Urothelium cell line (cell line): ENCODE measurements around the gene CPXM1.
A peak's percentile ranks its signal among the peaks of the same experiment; 100 is the strongest.
"Not testable (repeated sequence)": the region's sequence is repeated elsewhere in the genome, so short reads cannot be mapped to it uniquely, and the experiment has no call there.

ENCODE experiments used
- DNase-seq: peaks from one replicate; pipeline ENCODE4 v3.0.0; 2011; ENCODE audit warnings: low spot score, mixed read lengths
- FAIRE-seq: peaks from 2 replicates; lab custom pipeline; 2011; peaks lifted over from hg19 to GRCh38; lab: Jason Lieb, UNC

Gene CPXM1

DNA sequence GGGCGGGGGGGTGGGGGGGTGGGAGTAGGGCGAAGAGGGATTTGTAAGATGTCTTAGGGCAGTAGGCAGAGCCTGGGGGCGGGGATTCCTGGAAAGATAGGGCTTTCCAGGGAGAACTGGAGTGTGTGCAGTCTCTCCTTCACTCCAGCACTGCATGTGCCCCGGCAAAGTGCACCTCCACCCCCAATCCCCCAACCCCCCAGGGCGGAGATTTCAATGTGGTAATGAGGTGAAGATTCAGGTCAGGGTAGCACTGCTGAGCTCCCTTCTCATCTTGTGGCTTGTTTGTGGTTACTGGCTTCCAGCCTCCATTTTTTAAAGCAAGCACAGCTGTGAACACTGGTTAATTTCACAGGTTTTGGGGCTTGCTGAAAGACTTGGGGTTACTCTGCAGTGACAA is 21.6 kb upstream of the CPXM1 start:
- DNase-seq (peak; percentile 27), FAIRE-seq (no peak)

DNA sequence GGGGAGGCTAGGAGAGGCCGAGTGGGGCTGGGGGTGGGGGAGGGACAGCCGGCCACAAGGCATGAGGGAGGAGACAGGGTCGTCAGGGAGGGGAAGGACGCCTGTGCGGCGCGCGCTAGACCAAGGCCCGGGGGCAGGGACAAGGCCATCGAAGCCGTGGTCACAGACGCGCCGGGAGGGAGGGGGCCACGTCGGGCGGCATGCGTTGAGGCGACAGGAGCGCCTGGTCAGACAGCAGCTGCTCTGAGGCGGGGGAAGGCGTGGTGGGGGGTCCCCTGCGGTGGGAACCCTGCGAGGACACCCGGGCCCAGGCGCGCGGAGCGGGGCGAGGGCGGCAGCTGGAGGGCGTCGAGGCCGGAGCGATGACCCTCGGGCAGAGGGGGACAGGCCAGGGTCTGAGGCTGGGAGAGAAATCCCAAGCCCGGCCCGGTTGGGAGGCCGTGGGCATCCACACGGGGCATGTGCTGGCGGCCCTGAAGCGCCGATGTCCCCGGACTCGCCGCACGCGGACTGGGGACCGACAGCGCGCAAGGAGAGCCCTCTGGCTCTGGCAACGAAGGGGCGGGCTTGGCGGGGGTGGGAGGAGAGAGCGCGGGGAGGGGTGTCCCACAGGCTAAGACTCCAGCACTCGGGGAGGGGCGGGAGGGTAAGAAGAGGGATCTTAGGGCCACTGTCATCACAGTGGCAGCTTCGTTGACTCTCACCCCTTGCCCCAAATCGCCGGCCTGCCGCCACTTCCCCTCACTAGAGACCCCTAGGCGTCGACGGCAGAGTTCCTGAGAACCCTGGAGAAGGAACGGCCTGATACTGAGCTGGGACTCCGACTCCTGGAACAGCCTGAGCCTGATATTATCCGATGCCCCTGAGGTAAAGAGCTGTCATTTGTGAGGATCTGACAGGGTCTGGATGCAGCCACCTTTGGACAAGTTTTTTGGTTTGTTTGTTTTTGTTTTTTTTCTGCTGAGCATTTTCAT is 20.8 kb upstream of the CPXM1 start:
- no peak for FAIRE-seq
- DNase-seq, result no peak

DNA sequence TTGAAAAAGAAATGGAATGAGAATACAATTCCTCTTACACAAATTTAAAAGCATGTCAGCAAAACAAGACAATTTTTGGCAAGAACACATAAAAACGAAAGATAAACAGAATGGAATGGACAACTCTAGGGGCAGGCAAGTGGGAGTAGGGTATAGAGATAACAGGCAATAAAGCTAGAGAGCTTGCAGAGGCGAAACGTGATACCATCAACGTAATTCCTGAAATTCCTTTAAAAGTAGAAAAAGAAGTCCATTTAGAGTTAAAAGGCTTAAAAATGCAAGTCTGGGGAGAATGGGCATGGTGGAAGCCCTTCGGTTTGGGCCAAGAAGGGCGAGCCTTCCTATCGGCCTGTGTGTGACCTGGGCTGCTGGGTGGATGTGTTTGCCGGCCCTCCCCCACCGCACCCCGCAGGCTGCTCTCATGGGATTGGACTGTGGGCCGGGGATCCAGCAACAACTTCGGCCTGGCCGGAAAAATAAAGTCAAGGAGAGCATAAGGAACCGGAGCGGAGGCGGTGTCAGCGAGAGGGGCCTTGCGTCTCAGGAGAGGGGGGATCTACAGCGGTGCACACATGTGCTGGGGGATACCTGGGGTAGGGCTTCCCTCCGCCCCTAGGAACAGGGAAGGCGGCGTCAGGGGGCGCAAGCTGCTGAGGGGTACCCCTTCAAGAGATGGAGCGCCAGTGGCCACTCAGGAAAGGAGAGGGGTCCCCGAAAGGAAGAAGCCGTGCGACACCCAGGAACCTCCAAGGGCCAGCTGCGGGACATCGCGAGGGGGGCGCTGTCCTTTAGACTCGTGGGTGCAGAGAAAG is 19.9 kb upstream of the CPXM1 start:
- DNase-seq (peak; percentile 30), FAIRE-seq (no peak)

DNA sequence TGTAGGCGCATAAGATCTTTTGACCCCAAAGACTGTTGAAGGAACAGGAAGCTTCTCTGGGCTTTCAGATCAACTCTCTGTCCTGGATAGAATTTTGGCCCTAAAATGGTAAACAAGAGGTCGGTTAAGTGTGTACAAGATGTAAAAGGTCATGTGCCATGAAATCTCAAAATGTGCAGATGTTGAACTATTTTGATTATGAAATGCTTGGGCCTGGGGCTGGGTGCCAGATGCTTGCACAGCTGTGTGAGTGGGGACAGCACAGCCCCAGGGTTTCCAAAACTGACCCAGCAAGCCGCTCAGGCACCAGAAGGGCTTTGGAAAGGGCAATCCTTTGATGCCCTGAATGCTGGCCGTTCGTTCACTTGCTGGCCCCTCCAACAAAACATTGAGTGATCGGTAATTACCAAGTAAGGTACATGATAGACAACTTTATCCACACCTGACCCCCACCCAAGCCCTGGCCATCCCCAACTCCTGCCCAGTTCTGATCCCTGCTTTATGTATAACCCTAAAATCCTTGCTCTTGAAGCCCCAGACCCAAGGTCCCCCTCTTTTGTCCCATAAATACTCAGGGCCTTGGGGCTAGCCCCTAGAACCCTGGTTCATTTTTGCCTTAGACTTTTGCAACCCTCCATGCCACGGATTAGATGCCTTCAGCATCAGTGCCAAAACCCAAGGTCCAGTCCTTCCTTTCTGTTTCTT is 17.6 kb upstream of the CPXM1 start:
- DNase-seq, result no peak
- FAIRE-seq, result no peak

DNA sequence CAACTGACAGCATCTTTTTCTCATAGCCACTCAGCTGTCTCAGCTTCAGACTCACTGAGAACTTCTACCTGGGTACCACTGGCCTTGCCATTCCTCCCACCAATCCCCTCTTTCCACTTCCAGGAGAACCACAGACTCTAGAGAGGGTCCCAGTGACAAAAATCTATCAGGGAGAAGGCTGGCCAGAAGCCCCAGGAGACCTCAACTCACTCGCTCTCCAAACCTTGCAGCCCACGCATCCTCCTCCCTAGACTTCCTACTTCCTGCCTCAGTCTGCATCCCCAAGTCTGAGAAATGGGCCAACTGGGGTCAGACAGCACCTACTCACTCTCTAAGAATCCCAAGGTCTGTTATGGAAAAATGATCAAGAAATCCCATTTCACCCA is 16.9 kb upstream of the CPXM1 start:
- FAIRE-seq (no peak), DNase-seq (no peak)

DNA sequence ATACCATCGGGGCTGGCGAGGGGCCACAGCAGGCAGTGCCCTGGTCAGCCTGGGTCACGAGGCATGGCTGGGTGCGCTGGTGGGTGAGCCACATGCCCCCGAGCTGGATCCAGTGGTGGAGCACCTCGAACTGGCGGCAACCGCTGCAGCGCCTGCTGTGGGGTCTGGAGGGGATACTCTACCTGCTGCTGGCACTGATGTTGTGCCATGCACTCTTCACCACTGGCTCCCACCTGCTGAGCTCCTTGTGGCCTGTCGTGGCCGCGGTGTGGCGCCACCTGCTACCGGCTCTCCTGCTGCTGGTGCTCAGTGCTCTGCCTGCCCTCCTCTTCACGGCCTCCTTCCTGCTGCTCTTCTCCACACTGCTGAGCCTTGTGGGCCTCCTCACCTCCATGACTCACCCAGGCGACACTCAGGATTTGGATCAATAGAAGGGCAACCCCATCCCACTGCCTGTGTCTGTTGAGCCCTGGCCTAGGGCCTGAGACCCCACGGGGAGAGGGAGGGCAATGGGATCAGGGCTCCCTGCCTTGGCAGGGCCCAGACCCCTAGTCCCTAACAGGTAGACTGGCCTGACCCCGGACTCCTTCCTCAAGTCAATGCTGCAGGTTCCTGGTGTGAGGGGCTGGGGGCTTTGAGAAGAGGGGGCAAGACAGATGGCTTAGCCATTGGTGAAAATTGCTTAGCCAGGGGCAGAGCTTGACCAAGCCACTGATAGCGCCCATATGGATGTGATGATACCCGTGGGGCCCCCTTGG is 16.3 kb upstream of the CPXM1 start:
- FAIRE-seq (no peak), DNase-seq (no peak)

DNA sequence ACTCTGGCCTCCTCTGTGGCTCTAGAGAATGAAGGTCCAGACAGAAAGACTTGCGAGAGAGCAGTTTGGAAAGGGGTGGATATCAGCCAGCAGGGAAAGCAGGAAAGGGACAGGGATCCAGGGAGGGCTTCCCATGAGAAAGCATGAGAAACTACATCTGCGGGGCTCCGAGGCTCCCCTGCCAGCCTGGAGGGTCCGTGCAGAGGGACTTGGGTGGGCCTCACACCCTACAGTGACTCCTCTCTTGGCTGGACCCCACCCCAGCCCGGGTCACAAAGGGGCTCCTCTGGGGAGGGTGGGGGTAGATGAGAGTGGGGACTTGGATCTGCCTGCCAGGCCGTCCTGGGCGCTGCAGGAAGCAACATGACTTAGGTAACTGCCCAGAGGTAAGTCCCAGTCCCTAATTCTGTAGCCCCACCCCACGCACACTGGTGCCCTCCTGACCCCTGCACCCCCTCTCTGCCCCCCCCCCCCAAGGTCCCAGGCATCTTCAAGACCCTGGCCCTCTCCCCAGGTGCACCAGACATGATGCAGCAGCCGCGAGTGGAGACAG is 15.7 kb upstream of the CPXM1 start, which contains the start of gene TMEM239:
Gene TMEM239 (plus strand): TSS at position 335 of the 553 bp plus-strand sequence. CDS start 191 bp downstream, at position 526.
- FAIRE-seq (no peak), DNase-seq (no peak)

DNA sequence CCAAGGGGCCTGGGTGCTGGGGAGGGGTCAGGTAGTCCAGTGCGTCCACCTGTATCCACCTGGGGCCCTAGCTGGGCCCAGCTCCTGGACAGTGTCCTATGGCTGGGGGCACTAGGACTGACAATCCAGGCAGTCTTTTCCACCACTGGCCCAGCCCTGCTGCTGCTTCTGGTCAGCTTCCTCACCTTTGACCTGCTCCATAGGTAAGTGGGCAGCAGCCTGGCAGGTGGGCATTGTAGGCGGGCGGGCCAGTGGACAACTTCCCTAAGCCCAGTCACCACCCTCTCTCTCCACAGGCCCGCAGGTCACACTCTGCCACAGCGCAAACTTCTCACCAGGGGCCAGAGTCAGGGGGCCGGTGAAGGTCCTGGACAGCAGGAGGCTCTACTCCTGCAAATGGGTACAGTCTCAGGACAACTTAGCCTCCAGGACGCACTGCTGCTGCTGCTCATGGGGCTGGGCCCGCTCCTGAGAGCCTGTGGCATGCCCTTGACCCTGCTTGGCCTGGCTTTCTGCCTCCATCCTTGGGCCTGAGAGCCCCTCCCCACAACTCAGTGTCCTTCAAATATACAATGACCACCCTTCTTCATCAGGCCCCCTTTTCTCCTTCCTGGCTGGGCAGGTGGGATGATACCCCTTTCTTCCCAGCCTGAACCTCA is 14.9 kb upstream of the CPXM1 start:
- FAIRE-seq (no peak), DNase-seq (no peak)

DNA sequence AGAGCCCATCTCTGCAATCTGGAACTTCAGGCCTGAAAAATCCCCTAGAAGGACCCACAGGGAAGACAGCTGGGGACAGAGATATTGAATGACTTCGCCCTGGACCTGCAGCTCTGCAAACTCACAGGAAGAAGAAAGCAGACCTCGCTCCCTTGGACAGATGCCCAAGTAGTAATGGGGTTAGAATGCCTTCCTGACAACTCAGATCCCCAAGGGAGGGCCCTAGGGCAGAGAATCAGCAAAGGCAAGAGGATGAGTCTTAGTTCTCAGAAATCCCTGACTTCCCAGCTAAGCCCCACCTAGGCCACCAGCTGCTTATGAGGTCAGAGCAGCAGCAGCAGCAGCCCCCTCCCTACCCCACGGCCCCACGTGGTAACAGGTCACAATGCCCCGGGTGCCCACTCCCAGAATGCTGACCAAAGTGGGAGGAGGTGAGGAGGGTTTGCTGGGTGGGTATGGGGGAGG is 14.2 kb upstream of the CPXM1 start, which contains the start of gene C20orf141:
Gene C20orf141 (plus strand): TSS at position 401 of the 465 bp plus-strand sequence. CDS start 198 bp downstream, outside the sequence.
- peak; percentile 89 for DNase-seq
- no peak for FAIRE-seq

DNA sequence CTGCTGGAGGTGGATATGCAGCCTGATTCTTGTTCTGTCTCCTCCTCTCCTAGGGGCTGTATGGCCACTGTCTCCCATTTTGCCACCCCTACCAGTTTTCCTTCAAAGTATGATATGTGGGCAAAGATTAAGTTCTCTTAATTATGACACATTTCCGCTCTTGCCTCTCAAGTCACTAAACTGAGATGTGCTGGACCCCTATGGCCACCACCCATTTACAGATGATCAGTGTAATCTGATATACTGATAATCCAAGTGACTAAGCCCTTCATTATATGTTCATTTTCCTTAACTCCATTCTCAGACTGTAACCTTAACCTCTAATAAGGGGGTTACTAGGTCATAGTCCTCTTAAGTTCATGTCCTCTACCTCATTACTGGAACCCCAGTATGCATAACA is 13.6 kb upstream of the CPXM1 start:
- DNase-seq (no peak), FAIRE-seq (no peak)

DNA sequence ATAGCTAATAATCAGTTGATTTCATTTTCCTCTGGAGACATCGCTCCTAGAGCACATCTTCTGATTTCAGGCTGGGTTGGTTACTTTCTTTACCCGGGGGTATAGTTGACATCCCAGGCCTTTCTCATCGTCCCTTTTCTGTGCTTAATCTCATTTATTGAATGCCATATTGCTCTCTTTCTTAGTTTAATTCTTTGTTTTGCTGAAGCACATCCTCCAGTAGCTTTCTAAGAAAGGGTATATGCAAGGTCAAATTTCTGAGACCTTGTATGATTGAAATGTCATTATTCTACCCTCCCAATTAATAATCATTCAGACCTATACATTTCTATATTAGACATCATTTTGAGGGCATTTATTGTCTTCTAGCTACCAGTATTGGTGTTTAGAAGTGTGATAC is 11.8 kb upstream of the CPXM1 start:
- FAIRE-seq (no peak), DNase-seq (no peak)

DNA sequence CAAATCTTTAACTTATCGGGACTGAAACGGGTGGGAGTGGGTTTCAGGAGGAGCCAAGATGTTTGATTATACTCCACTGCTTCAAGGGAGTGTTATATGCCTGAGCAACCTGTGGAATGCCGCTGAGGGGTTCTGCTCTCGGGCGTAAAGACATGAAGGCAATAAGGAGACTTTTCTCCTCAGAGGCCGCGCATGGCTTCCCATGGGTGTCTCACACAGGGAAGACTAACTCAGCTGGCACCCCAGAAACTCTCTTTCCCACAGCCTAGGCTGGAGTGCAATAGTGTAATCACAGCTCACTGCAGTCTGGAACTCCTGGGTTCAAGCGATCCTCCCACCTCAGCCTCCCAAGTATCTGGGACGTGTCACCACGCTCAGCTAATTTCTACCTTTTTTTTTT is 9.3 kb upstream of the CPXM1 start:
- FAIRE-seq, result no peak
- no peak for DNase-seq

DNA sequence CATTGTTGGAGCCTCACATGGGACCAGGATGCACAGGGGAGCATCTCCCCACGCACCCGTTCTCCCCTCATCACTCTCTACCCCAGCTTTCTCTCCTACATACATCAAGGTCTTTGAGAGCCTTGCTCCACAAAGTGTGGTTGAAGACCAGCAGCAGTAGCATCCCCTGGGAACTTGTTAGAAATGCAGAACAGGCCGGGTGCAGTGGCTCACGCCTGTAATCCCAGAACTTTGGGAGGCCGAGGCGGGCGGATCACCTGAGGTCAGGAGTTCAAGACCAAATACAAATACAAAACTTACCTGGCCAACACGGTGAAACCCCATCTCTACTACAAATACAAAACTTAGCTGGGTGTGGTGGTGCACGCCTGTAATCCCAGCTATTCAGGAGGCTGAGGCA is 7.5 kb upstream of the CPXM1 start:
- not testable (repeated sequence) for FAIRE-seq, DNase-seq

DNA sequence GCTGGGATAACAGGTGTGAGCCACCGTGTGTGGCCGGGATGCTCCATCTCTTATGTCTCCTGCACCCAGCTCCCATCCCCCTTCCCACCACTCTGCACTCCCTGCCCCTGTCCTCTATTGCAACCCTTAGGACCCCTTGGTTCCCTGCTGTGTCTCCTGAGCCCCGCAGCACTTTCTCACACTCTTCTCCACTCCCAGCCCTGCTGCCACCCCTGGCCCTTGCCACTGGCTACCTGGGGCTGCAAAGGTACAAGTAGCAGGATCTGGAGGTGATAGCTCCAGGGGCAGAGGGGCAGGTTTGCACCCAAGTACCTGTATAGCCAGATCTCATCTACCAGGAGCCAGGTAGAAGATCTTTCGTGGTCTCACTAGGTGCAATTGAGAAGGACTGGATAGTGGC is 6.6 kb upstream of the CPXM1 start:
- DNase-seq, result no peak
- no peak for FAIRE-seq

DNA sequence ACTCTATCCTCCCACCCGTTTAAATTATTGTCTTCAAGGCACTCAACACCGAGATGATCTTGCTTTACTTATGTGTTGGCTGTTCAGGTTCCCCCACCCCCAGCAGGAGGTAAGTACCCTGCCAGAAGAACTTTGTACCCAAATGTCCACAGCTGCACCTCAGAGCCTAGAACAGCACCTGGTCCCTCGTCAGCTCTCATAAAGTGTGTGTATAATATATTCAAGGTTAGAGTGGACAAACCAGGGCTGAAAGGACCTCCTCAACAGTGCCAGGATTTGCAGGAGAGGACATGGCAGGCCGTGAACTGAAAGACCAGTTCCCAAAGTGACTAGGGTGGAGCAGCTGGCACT is 5.9 kb upstream of the CPXM1 start:
- DNase-seq, result no peak
- no peak for FAIRE-seq

DNA sequence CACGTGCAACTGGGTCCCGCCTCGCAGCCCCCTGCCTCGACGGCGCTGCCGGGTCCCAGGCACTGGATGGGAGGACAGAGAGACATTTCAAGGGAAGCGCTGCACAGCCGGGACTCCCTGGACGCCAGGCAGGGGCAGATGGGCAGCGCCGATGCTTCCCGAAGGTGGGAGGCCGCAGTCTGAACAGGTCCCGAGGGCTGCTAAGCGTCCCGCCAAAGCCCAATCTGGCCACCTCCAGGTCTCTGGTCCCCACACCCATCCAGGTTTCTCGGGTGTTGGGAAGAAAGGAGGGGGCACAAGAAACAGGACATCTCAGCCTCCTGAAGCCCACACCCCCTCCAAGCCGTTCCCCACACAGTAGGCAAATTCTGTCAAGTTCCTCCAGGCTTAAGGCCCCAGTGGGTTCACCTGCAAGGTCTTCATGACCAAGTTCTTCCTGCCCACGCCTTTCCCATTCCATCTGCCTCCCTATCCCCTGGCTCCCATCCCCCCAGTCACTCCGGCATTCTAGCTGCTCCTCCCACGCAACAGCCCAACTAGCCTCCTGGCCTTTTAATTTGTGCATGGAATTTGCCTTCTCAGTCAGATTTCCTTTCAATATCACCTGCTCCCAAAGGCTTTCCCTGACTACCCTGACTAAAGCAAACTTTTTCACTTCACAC is 5.4 kb upstream of the CPXM1 start:
- peak; percentile 35 for DNase-seq
- FAIRE-seq, result no peak

DNA sequence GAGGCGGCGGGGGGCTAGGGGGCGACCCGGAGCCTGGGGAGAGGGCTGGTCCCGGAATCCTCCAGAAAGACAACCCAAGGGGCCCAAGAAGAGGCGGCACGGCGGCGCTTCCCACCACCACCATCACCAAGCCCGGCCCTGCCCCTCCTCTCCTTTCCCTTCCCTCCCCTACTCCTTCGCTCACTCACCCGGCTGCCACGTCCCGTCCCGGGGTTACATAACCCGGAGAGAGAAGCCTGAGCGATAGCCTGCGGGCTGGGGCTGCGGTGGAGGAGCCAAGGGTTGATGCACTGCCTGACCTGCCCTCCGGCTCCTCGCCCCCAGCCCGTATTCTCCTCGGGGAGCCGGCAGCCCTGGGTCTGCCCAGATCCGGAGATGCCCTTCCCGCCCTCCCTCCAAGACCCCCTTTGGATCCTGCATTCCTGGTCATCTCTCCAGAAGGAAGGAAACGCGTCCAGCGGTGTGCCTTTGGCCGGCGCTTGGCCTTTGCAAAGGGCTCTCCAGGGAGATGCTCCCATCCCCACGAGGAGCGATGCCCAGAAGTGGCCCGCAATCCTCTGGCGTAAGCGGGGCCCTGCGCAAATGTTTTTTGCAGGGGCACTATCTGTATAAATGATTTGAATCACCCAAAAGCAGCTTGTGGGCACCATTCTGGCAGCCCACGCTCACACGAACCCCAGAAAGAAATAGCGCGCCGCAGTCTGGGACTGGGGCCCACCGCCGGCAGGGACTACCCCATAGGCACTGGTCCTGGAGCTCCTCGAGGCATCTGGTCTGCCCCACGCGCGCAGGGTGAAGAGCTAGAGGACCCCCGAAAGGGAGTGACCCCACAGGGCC is 4.6 kb upstream of the CPXM1 start:
- FAIRE-seq (no peak), DNase-seq (no peak)
